ENCODE data around the gene UMPS.
"Not testable (repeated sequence)": the region's sequence is repeated elsewhere in the genome, so short reads cannot be mapped to it uniquely, and the experiment has no call there.

Gene UMPS

GRCh38 chr3:124781476-124782376, 51.5 kb downstream of the UMPS start:
- DNase-seq, result no peak

GRCh38 chr3:124782377-124782712, 52.1 kb downstream of the UMPS start:
- not testable (repeated sequence) for DNase-seq

GRCh38 chr3:124783696-124784095, 53.4 kb downstream of the UMPS start:
- no peak for DNase-seq

GRCh38 chr3:124784686-124785382, 54.6 kb downstream of the UMPS start:
- no peak for DNase-seq

GRCh38 chr3:124785973-124786372, 55.7 kb downstream of the UMPS start:
- DNase-seq, result no peak

GRCh38 chr3:124786511-124787241, 56.4 kb downstream of the UMPS start:
- no peak for DNase-seq

- no peak for DNase-seq
Observed at GRCh38 chr3:124787476-124788195, 57.4 kb downstream of the UMPS start.

GRCh38 chr3:124788254-124788745, 58.0 kb downstream of the UMPS start:
- no peak for DNase-seq

- DNase-seq, result not testable (repeated sequence)
Observed at GRCh38 chr3:124789103-124789502, 58.9 kb downstream of the UMPS start.

- no peak for DNase-seq
Observed at GRCh38 chr3:124791142-124791541, 60.9 kb downstream of the UMPS start.

- no peak for DNase-seq
Observed at GRCh38 chr3:124791639-124792151, 61.4 kb downstream of the UMPS start.

GRCh38 chr3:124792341-124793040, 62.2 kb downstream of the UMPS start:
- DNase-seq, result no peak

- DNase-seq, result no peak
Observed at GRCh38 chr3:124793054-124793739, 62.9 kb downstream of the UMPS start.

GRCh38 chr3:124796477-124796876, 66.2 kb downstream of the UMPS start:
- DNase-seq, result no peak

GRCh38 chr3:124797426-124797945, 67.2 kb downstream of the UMPS start:
- DNase-seq, result no peak
